Choroid plexus epithelial cell (primary cell): ENCODE data around the gene RIMBP2.

Source experiments
- DNase-seq: peaks from one replicate; pipeline ENCODE4 v3.0.0-alpha.2; 2010; ENCODE audit warnings: low read depth
- H3K4me3 ChIP-seq: 2 replicates; pipeline ENCODE4 v1.5.1; 2011; ENCODE audit warnings: low read depth, mild to moderate bottlenecking, control low read depth, low read length, moderate library complexity
- CTCF ChIP-seq: conservative IDR thresholded peaks from 2 replicates; pipeline ENCODE4 v1.5.1; 2011; ENCODE audit warnings: low read depth, mild to moderate bottlenecking, control low read depth, inconsistent platforms, low read length, moderate library complexity

RIMBP2 gene

GRCh38 chr12:130444061-130444460 is 272.0 kb downstream of the RIMBP2 start:
- no peak for DNase-seq
- H3K4me3 ChIP-seq = no peak overlapping the region
- no peak for TF ChIP-seq CTCF

GRCh38 chr12:130441771-130442760 is 274.0 kb downstream of the RIMBP2 start:
- H3K4me3 ChIP-seq = no peak overlapping the region
- no peak for DNase-seq
- no peak for TF ChIP-seq CTCF

- H3K4me3 ChIP-seq = no peak overlapping the region
- DNase-seq = no peak
- no peak for TF ChIP-seq CTCF
These were observed 275.6 kb downstream of the RIMBP2 start for GRCh38 chr12:130440411-130441080.

- no peak for DNase-seq
- TF ChIP-seq CTCF = no peak
- H3K4me3 ChIP-seq = no peak overlapping the region
These were observed 276.8 kb downstream of the RIMBP2 start for GRCh38 chr12:130439250-130439649.

- no peak overlapping the region for H3K4me3 ChIP-seq
- TF ChIP-seq CTCF = no peak
- DNase-seq = no peak
These were observed 277.4 kb downstream of the RIMBP2 start for GRCh38 chr12:130438711-130439110.

GRCh38 chr12:130438243-130438620 is 277.9 kb downstream of the RIMBP2 start:
- no peak for DNase-seq
- no peak for TF ChIP-seq CTCF
- H3K4me3 ChIP-seq = no peak overlapping the region
